Measurements from ENCODE around the gene SIDT2.

- TF ChIP-seq, protein P1, sequence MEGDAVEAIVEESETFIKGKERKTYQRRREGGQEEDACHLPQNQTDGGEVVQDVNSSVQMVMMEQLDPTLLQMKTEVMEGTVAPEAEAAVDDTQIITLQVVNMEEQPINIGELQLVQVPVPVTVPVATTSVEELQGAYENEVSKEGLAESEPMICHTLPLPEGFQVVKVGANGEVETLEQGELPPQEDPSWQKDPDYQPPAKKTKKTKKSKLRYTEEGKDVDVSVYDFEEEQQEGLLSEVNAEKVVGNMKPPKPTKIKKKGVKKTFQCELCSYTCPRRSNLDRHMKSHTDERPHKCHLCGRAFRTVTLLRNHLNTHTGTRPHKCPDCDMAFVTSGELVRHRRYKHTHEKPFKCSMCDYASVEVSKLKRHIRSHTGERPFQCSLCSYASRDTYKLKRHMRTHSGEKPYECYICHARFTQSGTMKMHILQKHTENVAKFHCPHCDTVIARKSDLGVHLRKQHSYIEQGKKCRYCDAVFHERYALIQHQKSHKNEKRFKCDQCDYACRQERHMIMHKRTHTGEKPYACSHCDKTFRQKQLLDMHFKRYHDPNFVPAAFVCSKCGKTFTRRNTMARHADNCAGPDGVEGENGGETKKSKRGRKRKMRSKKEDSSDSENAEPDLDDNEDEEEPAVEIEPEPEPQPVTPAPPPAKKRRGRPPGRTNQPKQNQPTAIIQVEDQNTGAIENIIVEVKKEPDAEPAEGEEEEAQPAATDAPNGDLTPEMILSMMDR (IDR thresholded peaks at IDR 0.05), result no peak
- no peak for TF ChIP-seq EP300 (IDR thresholded peaks at IDR 0.05)
These were observed 8.5 kb downstream of the SIDT2 start for GRCh38 chr11:117187007-117187406.

Measured in tibial nerve (tissue), 4 donors.